H1 (cell line): Measurements from ENCODE around the gene BICDL1. TPM values are rescaled to one million over a fixed set of nuclear protein-coding genes. Genes with fewer than 3 reads are reported as not detected.

ENCODE experiments used
- CTCF ChIA-PET: fragments of 300-600 bp; sonication (Branson Sonifier 250); formaldehyde crosslinking; loops from one replicate; lab custom pipeline; 2021; ENCODE audit not compliant: partially characterized antibody; lab: Charles Lee
- POLR2A ChIA-PET: fragments of 300-600 bp; sonication (Branson Sonifier 250); formaldehyde crosslinking; loops from one replicate; lab custom pipeline; 2021; ENCODE audit warnings: inconsistent platforms; ENCODE audit not compliant: partially characterized antibody; lab: Charles Lee
- DNase-seq, 2 experiments: peaks; one replicate each; pipeline versions ENCODE4 v3.0.0 to v3.0.0-alpha.2; 2010 to 2022; ENCODE audit warnings: low spot score in 2 of 2, low read depth in 1 of 2, mixed read lengths in 1 of 2
- FAIRE-seq: peaks from 2 replicates; lab custom pipeline; 2011; peaks lifted over from hg19 to GRCh38; lab: Jason Lieb, UNC
- H2AFZ ChIP-seq: 2 replicates; pipeline ENCODE4 v1.8.1; 2012; ENCODE audit warnings: low read length, inconsistent platforms
- H2AK5ac ChIP-seq: 2 replicates; pipeline ENCODE4 v1.6.1; 2013; ENCODE audit warnings: low read depth, low read length
- H2BK120ac ChIP-seq: replicated peaks from 2 replicates; pipeline ENCODE3; 2013; ENCODE audit warnings: low read depth, low read length, inconsistent platforms
- H2BK12ac ChIP-seq: 2 replicates; pipeline ENCODE4 v1.6.1; 2013; ENCODE audit warnings: low read depth, low read length
- H2BK15ac ChIP-seq: 2 replicates; pipeline ENCODE4 v1.6.1; 2013; ENCODE audit warnings: low read length
- H2BK20ac ChIP-seq: 2 replicates; pipeline ENCODE4 v1.6.1; 2013; ENCODE audit warnings: low read length
- H2BK5ac ChIP-seq: 2 replicates; pipeline ENCODE4 v1.6.1; 2013; ENCODE audit warnings: low read depth, low read length
- H3K14ac ChIP-seq: 2 replicates; pipeline ENCODE4 v1.6.1; 2013; ENCODE audit warnings: inconsistent platforms; ENCODE audit not compliant: insufficient read length
- H3K18ac ChIP-seq: 2 replicates; pipeline ENCODE4 v1.6.1; 2013; ENCODE audit warnings: low read length; ENCODE audit errors: extremely low read depth
- H3K23ac ChIP-seq: 2 replicates; pipeline ENCODE4 v1.6.1; 2013; ENCODE audit warnings: inconsistent platforms; ENCODE audit not compliant: insufficient read length
- H3K23me2 ChIP-seq: 2 replicates; pipeline ENCODE4 v1.6.1; 2013; ENCODE audit warnings: low read depth, low read length
- H3K27ac ChIP-seq: 2 replicates; pipeline ENCODE4 v1.6.1; 2011; ENCODE audit warnings: low read depth, low read length, inconsistent platforms
- H3K27me3 ChIP-seq, 4 experiments: replicated peaks in 1 of 4; 1 replicate in 1 of 4; 2 replicates in 3 of 4; pipeline versions ENCODE4 v1.6.1 to v1.8.1; 2011 to 2013; ENCODE audit warnings: low read length in 3 of 4, mild to moderate bottlenecking in 3 of 4, inconsistent platforms in 2 of 4, mixed read lengths in 2 of 4, moderate library complexity in 1 of 4; ENCODE audit not compliant: control insufficient read depth in 3 of 4, insufficient read depth in 3 of 4; ENCODE audit errors: extremely low read depth in 1 of 4
- H3K36me3 ChIP-seq, 4 experiments: 2 replicates each; pipeline versions ENCODE4 v1.6.1 to v1.8.1; 2011 to 2013; ENCODE audit warnings: mild to moderate bottlenecking in 4 of 4, low read length in 3 of 4, moderate library complexity in 2 of 4, control low read depth in 1 of 4, inconsistent platforms in 1 of 4; ENCODE audit not compliant: insufficient read depth in 4 of 4, control insufficient read depth in 2 of 4
- H3K4ac ChIP-seq: replicated peaks from 2 replicates; pipeline ENCODE3; 2013; ENCODE audit warnings: low read length, low read depth, mixed read lengths, inconsistent platforms; ENCODE audit not compliant: insufficient read length
- H3K4me1 ChIP-seq, 4 experiments: replicated peaks in 1 of 4; 1 replicate in 1 of 4; 2 replicates in 3 of 4; pipeline versions ENCODE4 v1.6.1 to v1.8.1; 2011 to 2013; ENCODE audit warnings: low read length in 3 of 4, inconsistent platforms in 2 of 4, mixed read lengths in 1 of 4; ENCODE audit not compliant: insufficient read depth in 4 of 4, control insufficient read depth in 3 of 4
- H3K4me2 ChIP-seq, 2 experiments: 2 replicates each; pipeline versions ENCODE4 v1.6.1 to v1.8.1; 2011 to 2013; ENCODE audit warnings: low read depth in 2 of 2, low read length in 2 of 2, control low read depth in 1 of 2, inconsistent platforms in 1 of 2, mild to moderate bottlenecking in 1 of 2; ENCODE audit not compliant: insufficient read depth in 1 of 2
- H3K4me3 ChIP-seq, 4 experiments: fragments of 200-600, 300-600 bp in 1 of 4; sonication (generic), shearing (Covaris generic), sonication (Bioruptor Twin) in 1 of 4; 2 replicates each; pipeline versions ENCODE4 v1.5.1 to v1.8.1; 2011 to 2016; ENCODE audit warnings: low read length in 4 of 4, low read depth in 3 of 4, control low read depth in 2 of 4, inconsistent platforms in 2 of 4, mild to moderate bottlenecking in 2 of 4, mixed read lengths in 1 of 4, moderate library complexity in 1 of 4; ENCODE audit not compliant: insufficient read depth in 2 of 4; ENCODE audit errors: extremely low read depth in 1 of 4
- H3K56ac ChIP-seq: replicated peaks from 2 replicates; pipeline ENCODE3; 2013; ENCODE audit warnings: low read depth, mild to moderate bottlenecking, mixed read lengths, low read length, inconsistent platforms; ENCODE audit not compliant: insufficient read length
- H3K79me1 ChIP-seq: 2 replicates; pipeline ENCODE4 v1.6.1; 2013; ENCODE audit warnings: low read depth, low read length, control low read depth
- H3K79me2 ChIP-seq, 2 experiments: 2 replicates each; pipeline versions ENCODE4 v1.6.1 to v1.8.1; 2012 to 2013; ENCODE audit warnings: low read length in 2 of 2, mild to moderate bottlenecking in 2 of 2, inconsistent platforms in 1 of 2; ENCODE audit not compliant: insufficient read depth in 2 of 2, control insufficient read depth in 1 of 2
- H3K9ac ChIP-seq, 4 experiments: replicated peaks in 1 of 4; 1 replicate in 1 of 4; 2 replicates in 3 of 4; pipeline versions ENCODE4 v1.6.1 to v1.8.1; 2011 to 2013; ENCODE audit warnings: low read depth in 3 of 4, low read length in 3 of 4, control low read depth in 2 of 4, mild to moderate bottlenecking in 2 of 4, moderate library complexity in 2 of 4, inconsistent platforms in 1 of 4; ENCODE audit errors: extremely low read depth in 1 of 4
- H3K9me3 ChIP-seq, 2 experiments: 2 replicates each; pipeline versions ENCODE4 v1.6.1 to v1.8.1; 2012 to 2013; ENCODE audit warnings: mild to moderate bottlenecking in 2 of 2, moderate library complexity in 2 of 2, control low read depth in 1 of 2, inconsistent platforms in 1 of 2, low read depth in 1 of 2, low read length in 1 of 2, mixed read lengths in 1 of 2; ENCODE audit not compliant: insufficient read depth in 2 of 2
- H4K20me1 ChIP-seq, 2 experiments: replicated peaks in 1 of 2; 2 replicates each; pipeline versions ENCODE3 to v1.8.1; 2011 to 2013; ENCODE audit warnings: inconsistent platforms in 2 of 2, low read length in 2 of 2, mild to moderate bottlenecking in 1 of 2; ENCODE audit not compliant: insufficient read depth in 2 of 2, control insufficient read depth in 1 of 2
- H4K5ac ChIP-seq: 2 replicates; pipeline ENCODE4 v1.6.1; 2013; ENCODE audit warnings: low read length, low read depth, mixed read lengths, inconsistent platforms; ENCODE audit not compliant: insufficient read length
- H4K8ac ChIP-seq: 2 replicates; pipeline ENCODE4 v1.8.0; 2013; ENCODE audit warnings: mild to moderate bottlenecking, moderate library complexity, low read length, inconsistent platforms; ENCODE audit not compliant: insufficient read depth; ENCODE audit errors: extremely low read depth
- H4K91ac ChIP-seq: replicated peaks from 2 replicates; pipeline ENCODE3; 2013; ENCODE audit warnings: low read length, mixed read lengths, inconsistent platforms; ENCODE audit not compliant: insufficient read length
- CBX8 ChIP-seq: fragments of 300-800, 300-1000 bp; sonication (generic); IDR thresholded peaks from 2 replicates; pipeline ENCODE4 v1.7.1; 2016; ENCODE audit warnings: low read depth, low read length, borderline replicate concordance
- CTBP2 ChIP-seq: IDR thresholded peaks from 2 replicates; pipeline ENCODE4 v1.7.0; 2011; ENCODE audit warnings: borderline replicate concordance, mild to moderate bottlenecking, moderate library complexity, mixed read lengths, low read length; ENCODE audit not compliant: insufficient read depth, insufficient read length
- EGR1 ChIP-seq: IDR thresholded peaks from 2 replicates; pipeline ENCODE4 v1.6.1; 2011; ENCODE audit warnings: low read depth, low read length, borderline replicate concordance
- GTF2F1 ChIP-seq: IDR thresholded peaks from 2 replicates; pipeline ENCODE4 v1.6.1; 2012; ENCODE audit warnings: low read depth, low read length, improper control_type of control experiment, borderline replicate concordance
- JUN ChIP-seq: IDR thresholded peaks from 2 replicates; pipeline ENCODE4 v1.6.1; 2011; ENCODE audit warnings: low read depth, mild to moderate bottlenecking, improper control_type of control experiment, low read length
- KDM1A ChIP-seq: fragments of 200-600, 300-600 bp; sonication (generic); IDR thresholded peaks from 2 replicates; pipeline ENCODE4 v1.7.1; 2016; ENCODE audit warnings: mild to moderate bottlenecking, low read length, borderline replicate concordance
- KDM4A ChIP-seq: IDR thresholded peaks from one replicate; pipeline ENCODE4 v1.7.1; 2012; ENCODE audit warnings: low read depth, mild to moderate bottlenecking, moderate library complexity, low read length, inconsistent platforms; ENCODE audit not compliant: severe bottlenecking
- NANOG ChIP-seq: IDR thresholded peaks from 2 replicates; pipeline ENCODE4 v1.6.1; 2011; ENCODE audit warnings: low read length, low read depth, mild to moderate bottlenecking, inconsistent platforms; ENCODE audit not compliant: insufficient read depth, poor library complexity, severe bottlenecking
- RAD21 ChIP-seq, 2 experiments: IDR thresholded peaks in 1 of 2; conservative IDR thresholded peaks in 1 of 2; 2 replicates each; pipeline ENCODE4 v1.6.1; 2011; ENCODE audit warnings: low read depth in 2 of 2, low read length in 2 of 2, improper control_type of control experiment in 1 of 2, inconsistent platforms in 1 of 2, mild to moderate bottlenecking in 1 of 2, moderate library complexity in 1 of 2
- SIRT6 ChIP-seq: IDR thresholded peaks from one replicate; pipeline ENCODE4 v1.7.1; 2012; ENCODE audit warnings: low read length, inconsistent platforms
- WGBS, 2 experiments: shearing (Covaris generic) in 1 of 2; methylation state at CpG; one replicate each; pipeline versions ENCODE4 v1.1.6 to v1.1.7; 2013 to 2015; ENCODE audit warnings: low lambda C conversion rate in 2 of 2, mixed read lengths in 2 of 2, inconsistent platforms in 1 of 2, low coverage in 1 of 2, missing lambda C conversion rate in 1 of 2; ENCODE audit not compliant: insufficient replicate concordance in 2 of 2, insufficient coverage in 1 of 2, insufficient read length in 1 of 2; ENCODE audit errors: extremely low coverage in 1 of 2, missing lambda C conversion rate in 1 of 2; 5-methylcytosine and 5-hydroxymethylcytosine counted together
- polyA plus RNA-seq, 7 experiments: library from polyadenylated mRNA; depleted of rRNA in 3 of 7; stranded (reverse) in 5 of 7; unstranded in 2 of 7; fragments of >200 nt in 5 of 7; fragments of 200-250 nt in 2 of 7; gene quantifications; 1 replicate in 5 of 7; 2 replicates in 1 of 7; 4 replicates in 1 of 7; pipeline versions ENCODE4 v1.2.1 to v1.2.3, GENCODE V29; 2011 to 2013; ENCODE audit warnings: missing spikeins in 2 of 7, mixed read lengths in 2 of 7
- total RNA-seq: library from RNA; stranded (reverse); fragmentation: NEBNext Ultra II Directional; extraction: Animal tissue kit (Norgen Biotek cat#: 25700); gene quantifications from 2 replicates; pipeline ENCODE4 v1.2.1, GENCODE V29; 2021
- TF ChIP-seq, protein P1 (sequence below): IDR thresholded peaks from 2 replicates; pipeline ENCODE4 v1.6.1; 2012; ENCODE audit warnings: inconsistent platforms

The BICDL1 gene
- total and polyA plus RNA-seq, 2 of the 8 experiments (the other 6 are each of a cell fraction or from before 2014, with no cell fraction given): 17.2 to 25.9 TPM

DNA sequence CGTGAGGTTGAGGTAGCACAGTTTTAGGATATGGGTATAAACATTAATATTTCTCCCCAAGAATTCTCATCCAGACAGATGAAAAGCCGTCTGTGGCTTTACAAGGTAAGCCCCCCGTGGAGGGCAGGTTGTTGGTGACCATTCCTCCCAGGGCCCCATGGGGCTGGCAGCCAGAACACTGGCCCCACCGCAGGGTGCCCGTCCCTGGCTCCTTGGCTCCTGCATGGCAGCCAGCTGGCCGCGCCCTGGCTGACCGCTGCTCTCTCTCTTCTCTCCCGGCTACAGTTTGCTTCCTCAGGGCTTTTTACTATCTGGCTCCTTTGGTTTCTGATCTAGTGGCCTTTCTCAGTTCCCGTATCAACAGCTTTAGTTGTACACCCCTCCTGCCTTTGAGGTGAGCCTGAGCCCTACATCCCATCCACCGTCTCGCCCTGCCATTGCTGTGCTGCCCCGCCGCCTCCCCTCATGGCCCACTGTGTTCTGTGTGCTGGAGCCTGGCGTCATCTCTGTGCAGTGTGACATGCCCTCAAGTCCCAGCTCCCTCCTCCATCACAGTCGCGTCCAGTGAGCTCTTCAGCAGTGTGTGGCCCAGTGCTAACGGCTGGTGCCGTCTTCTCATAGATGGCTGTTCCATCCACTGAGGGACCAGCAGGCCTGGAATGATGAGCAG is 101.7 kb downstream of the BICDL1 start:
- no peak overlapping the region for H4K5ac ChIP-seq
- peak overlapping the region; percentile 66 for H4K91ac ChIP-seq
- no peak overlapping the region for H4K8ac ChIP-seq
- no peaks in the 10 kb centered on the region for H3K27me3 ChIP-seq
- H3K18ac ChIP-seq: no peak overlapping the region
- POLR2A ChIA-PET: interaction anchor here (0.6 to 11.7 kb wide), 6 partner anchors 10 to 112 kb away, joined by 3 to 96 read pairs (median 8); partner anchors contain the start of genes BICDL1, RAB35 and RPLP0
- no peak overlapping the region for H3K56ac ChIP-seq
- no peak overlapping the region for H2AFZ ChIP-seq
- H2BK120ac ChIP-seq: no peak overlapping the region
- H2BK5ac ChIP-seq: peak overlapping the region; percentile 66
- 0 out of 2 replicates have a peak overlapping the region, but pooled peaks have one; percentile 48 for H2BK20ac ChIP-seq
- FAIRE-seq: no peak
- CTCF ChIA-PET: interaction anchor here (0.5 to 2.1 kb wide), 4 partner anchors 11 to 135 kb away, joined by 3 to 4 read pairs (median 4); partner anchors contain the start of gene RAB35
- no peak overlapping the region for H3K4me2 ChIP-seq
- no peak overlapping the region for H2BK12ac ChIP-seq
- no peak overlapping the region for H3K14ac ChIP-seq
- 90% methylated on average over 19 of the region's 19 CpGs; no CpG with 5 or more reads in 1 of the 2 experiments for WGBS, 2 experiments
- H3K4me1 ChIP-seq: peaks cover 9 to 50% (median 37%) of the 10 kb centered on the region in 4 experiments
- no peak overlapping the region for H3K27ac ChIP-seq
- H3K4me3 ChIP-seq: no peak overlapping the region
- H3K9ac ChIP-seq: no peak overlapping the region; a peak in 1 of 7 replicates
- H3K23me2 ChIP-seq: peaks cover 3% of the 10 kb centered on the region; the same call in 1 of the 2 replicates
- H3K9me3 ChIP-seq: no peaks in the 10 kb centered on the region
- H3K23ac ChIP-seq: no peak overlapping the region
- H3K79me2 ChIP-seq: no peaks in the 10 kb centered on the region
- H3K36me3 ChIP-seq: no peaks in the 10 kb centered on the region; a peak in 1 of 8 replicates
- no peak for DNase-seq
- no peak overlapping the region for H3K4ac ChIP-seq
- H2AK5ac ChIP-seq: no peak overlapping the region
- peaks cover 0 to 4% of the 10 kb centered on the region in 2 experiments for H4K20me1 ChIP-seq
- no peaks in the 10 kb centered on the region for H3K79me1 ChIP-seq
- no peak overlapping the region for H2BK15ac ChIP-seq
- TF ChIP-seq, protein P1, sequence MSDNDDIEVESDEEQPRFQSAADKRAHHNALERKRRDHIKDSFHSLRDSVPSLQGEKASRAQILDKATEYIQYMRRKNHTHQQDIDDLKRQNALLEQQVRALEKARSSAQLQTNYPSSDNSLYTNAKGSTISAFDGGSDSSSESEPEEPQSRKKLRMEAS: no peak
- no peak for TF ChIP-seq RAD21 (IDR thresholded peaks at IDR 0.05 in 1 of 2, conservative IDR thresholded peaks at IDR 0.05 in 1 of 2; ENCODE audit: low read depth in 2 of 2, low read length in 2 of 2)
- TF ChIP-seq KDM4A: no peak
- no peak for TF ChIP-seq JUN
- TF ChIP-seq GTF2F1: no peak
- TF ChIP-seq CTBP2: no peak
- TF ChIP-seq NANOG: no peak
- TF ChIP-seq SIRT6: no peak
- TF ChIP-seq KDM1A: no peak
- no peak for TF ChIP-seq CBX8
- TF ChIP-seq EGR1: no peak
